ENCODE measurements around the gene POC1B. TPM values are rescaled to one million over a fixed set of nuclear protein-coding genes. Genes with fewer than 3 reads are reported as not detected.
A peak's percentile ranks its signal among the peaks of the same experiment; 100 is the strongest.

Gene POC1B
- total RNA-seq, result 24.8 and 25.5 TPM in 2 replicates

DNA sequence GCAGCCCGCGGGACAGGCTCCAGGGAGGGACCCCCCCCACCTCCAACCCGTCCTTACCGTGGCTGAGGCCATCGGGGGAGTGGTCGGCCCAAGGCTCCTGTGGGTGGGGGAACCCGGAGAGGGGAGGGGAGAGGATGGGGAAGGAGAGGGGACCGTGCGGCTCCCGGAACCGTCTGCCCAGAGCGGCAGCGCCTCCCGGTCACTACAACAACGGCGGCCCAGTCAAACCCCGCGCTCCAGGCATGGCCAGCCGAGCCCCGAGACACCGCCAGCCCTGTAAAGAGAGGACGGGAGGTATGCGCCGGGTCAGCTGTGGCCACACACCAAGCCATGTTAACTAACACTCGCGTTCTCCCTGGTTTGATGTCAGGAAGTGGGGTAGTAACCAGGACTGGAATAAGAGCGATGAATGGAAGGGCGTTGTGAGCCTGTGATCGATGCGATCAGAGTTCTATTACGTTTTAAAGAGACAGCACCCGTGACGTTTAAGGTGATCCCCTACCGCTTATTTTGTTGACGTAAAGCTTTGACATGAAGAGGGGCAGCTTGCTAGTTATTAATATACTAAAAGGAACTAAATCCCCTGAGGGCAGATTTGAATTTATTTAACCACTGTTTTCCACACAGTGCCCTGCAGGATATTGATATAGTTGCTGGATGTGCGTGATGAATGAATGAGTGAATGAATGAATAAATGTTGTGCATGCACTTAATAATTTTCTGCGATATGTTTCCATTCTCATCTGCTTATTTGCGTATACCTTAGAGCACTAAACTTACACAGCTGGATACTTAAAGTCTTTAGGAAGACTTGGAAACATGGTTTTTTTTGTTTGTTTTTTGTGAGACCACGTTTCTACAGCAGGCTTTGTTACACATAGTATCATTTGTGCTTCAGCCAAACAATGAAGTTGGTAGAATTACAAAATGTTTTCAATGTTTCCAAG, at the start of gene POC1B:
TSS of gene POC1B (minus strand) at position 224 of the 947 bp plus-strand sequence. CDS start at position 72, 152 bp downstream.
- H3K27me3 Mint-ChIP-seq (ENCODE audit: low read depth), result no peaks in the 10 kb centered on the region
- H3K4me1 Mint-ChIP-seq (ENCODE audit: low read depth), result peaks cover 58% of the 10 kb centered on the region
- peak; percentile 72 for DNase-seq (ENCODE audit: low spot score)
- intact Hi-C loops (cut with micrococcal nuclease), result loop anchor here (1.0 to 2.0 kb wide), 5 partner anchors 32 to 1384 kb away; partner anchors contain the start of genes CEP290, DUSP6 and TMTC3
- peaks cover 35% of the 10 kb centered on the region for H3K36me3 Mint-ChIP-seq (ENCODE audit: low read depth)
- peak within 1 kb of the TSS; percentile 99 for H3K27ac Mint-ChIP-seq
- H3K4me3 Mint-ChIP-seq (ENCODE audit: low read depth), result peak within 1 kb of the TSS; percentile 99
- no peaks in the 10 kb centered on the region for H3K9me3 Mint-ChIP-seq

- no peak overlapping the region for H3K4me3 Mint-ChIP-seq (ENCODE audit: low read depth)
- H3K4me1 Mint-ChIP-seq (ENCODE audit: low read depth), result peaks cover 21% of the 10 kb centered on the region
- H3K27ac Mint-ChIP-seq, result no peak overlapping the region
- H3K36me3 Mint-ChIP-seq (ENCODE audit: low read depth), result no peaks in the 10 kb centered on the region
- no peaks in the 10 kb centered on the region for H3K27me3 Mint-ChIP-seq (ENCODE audit: low read depth)
- intact Hi-C loops (cut with micrococcal nuclease), result no loop called here
- no peaks in the 10 kb centered on the region for H3K9me3 Mint-ChIP-seq
- DNase-seq (ENCODE audit: low spot score), result no peak
Observed at GRCh38 chr12:89575374-89575773, 49.5 kb upstream of the POC1B start.

- no peak overlapping the region for H3K27ac Mint-ChIP-seq
- no peaks in the 10 kb centered on the region for H3K36me3 Mint-ChIP-seq (ENCODE audit: low read depth)
- no peaks in the 10 kb centered on the region for H3K27me3 Mint-ChIP-seq (ENCODE audit: low read depth)
- no peak overlapping the region for H3K4me3 Mint-ChIP-seq (ENCODE audit: low read depth)
- no peaks in the 10 kb centered on the region for H3K9me3 Mint-ChIP-seq
- intact Hi-C loops (cut with micrococcal nuclease), result no loop called here
- peaks cover 26% of the 10 kb centered on the region for H3K4me1 Mint-ChIP-seq (ENCODE audit: low read depth)
- no peak for DNase-seq (ENCODE audit: low spot score)
Observed at GRCh38 chr12:89574736-89575208, 48.9 kb upstream of the POC1B start.

DNA sequence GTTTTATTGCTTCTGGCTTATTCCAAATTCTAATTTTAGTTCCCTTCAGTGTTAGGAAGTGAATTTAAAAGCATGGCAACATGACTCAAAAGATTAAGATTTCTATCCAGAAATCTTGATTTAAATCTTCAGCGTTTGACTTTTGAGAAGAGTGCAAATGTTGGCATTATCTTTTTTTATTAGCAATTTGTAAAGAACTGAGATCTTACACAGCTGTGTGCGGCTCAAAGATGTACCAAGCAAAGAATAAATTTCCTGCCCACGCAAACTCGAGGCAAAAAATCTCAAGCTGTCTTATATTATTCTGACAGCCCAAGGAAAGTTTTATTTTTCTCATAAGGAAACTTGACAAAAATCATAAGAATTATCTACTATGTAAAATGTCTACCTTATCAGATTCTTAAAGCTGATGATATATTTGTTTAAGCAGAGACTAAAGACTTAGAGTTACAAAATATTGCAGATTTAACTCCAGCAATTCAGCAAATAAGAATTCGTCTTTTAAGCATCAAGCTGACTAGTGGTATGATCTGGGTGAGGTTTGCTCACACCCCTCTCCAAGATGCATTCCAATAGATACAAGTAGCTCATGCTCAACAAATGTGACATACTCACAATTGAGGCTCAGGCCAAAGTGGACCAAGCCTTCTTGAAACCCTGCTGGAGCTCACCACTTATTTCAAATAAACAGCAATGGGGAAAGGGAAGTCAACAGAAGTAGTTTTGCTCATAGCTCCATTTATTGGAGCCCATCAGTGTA, 47.4 kb upstream of the POC1B start:
- no peaks in the 10 kb centered on the region for H3K9me3 Mint-ChIP-seq
- DNase-seq (ENCODE audit: low spot score), result no peak
- H3K27me3 Mint-ChIP-seq (ENCODE audit: low read depth), result no peaks in the 10 kb centered on the region
- H3K4me3 Mint-ChIP-seq (ENCODE audit: low read depth), result no peak overlapping the region
- H3K36me3 Mint-ChIP-seq (ENCODE audit: low read depth), result no peaks in the 10 kb centered on the region
- peaks cover 35% of the 10 kb centered on the region for H3K4me1 Mint-ChIP-seq (ENCODE audit: low read depth)
- intact Hi-C loops (cut with micrococcal nuclease), result no loop called here
- no peak overlapping the region for H3K27ac Mint-ChIP-seq

- intact Hi-C loops (cut with micrococcal nuclease), result no loop called here
- no peak overlapping the region for H3K27ac Mint-ChIP-seq
Observed at GRCh38 chr12:89571491-89572195, 45.8 kb upstream of the POC1B start.

GRCh38 chr12:89568484-89568883, 42.6 kb upstream of the POC1B start:
- no peak overlapping the region for H3K4me3 Mint-ChIP-seq (ENCODE audit: low read depth)
- DNase-seq (ENCODE audit: low spot score), result no peak
- H3K36me3 Mint-ChIP-seq (ENCODE audit: low read depth), result peaks cover 4% of the 10 kb centered on the region
- intact Hi-C loops (cut with micrococcal nuclease), result loop anchor here (5.0 to 10.0 kb wide), 3 partner anchors 94 to 686 kb away; no protein-coding TSS in a partner anchor
- peaks cover 3% of the 10 kb centered on the region for H3K27me3 Mint-ChIP-seq (ENCODE audit: low read depth)
- H3K27ac Mint-ChIP-seq, result no peak overlapping the region
- H3K4me1 Mint-ChIP-seq (ENCODE audit: low read depth), result peaks cover 42% of the 10 kb centered on the region
- H3K9me3 Mint-ChIP-seq, result no peaks in the 10 kb centered on the region

More at GRCh38 chr12:89571491-89572195, 45.8 kb upstream of the POC1B start:
- Mint-ChIP-seq H3K4me3 (ENCODE audit: low read depth) (no peak overlapping the region), H3K4me1 (ENCODE audit: low read depth) (peaks cover 43% of the 10 kb centered on the region), H3K9me3 (no peaks in the 10 kb centered on the region), H3K27me3 (ENCODE audit: low read depth) (no peaks in the 10 kb centered on the region), H3K36me3 (ENCODE audit: low read depth) (peaks cover 4% of the 10 kb centered on the region)
- no peak for DNase-seq (ENCODE audit: low spot score)

- peaks cover 42% of the 10 kb centered on the region for H3K4me1 Mint-ChIP-seq (ENCODE audit: low read depth)
Observed at GRCh38 chr12:89567691-89568239, 41.9 kb upstream of the POC1B start.

DNA sequence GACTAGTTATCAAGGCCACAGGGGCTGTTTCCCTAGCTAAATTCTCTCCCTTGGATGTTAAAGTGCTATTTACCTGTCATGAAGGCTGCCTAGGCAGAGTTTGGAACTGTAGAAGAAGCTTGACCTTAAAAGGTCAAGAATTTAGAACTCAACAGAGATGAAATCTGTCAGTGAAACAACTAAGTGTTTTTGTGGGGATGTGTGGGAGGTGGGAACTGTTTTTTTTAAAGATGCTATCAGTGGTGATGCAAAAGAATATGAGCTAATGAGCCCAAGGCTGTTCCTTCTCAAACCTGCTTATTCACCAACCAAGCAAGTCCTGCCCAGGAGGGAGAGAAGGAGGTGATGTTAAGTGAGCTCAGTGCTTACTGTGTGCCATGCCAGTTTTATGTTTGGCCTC, 40.8 kb upstream of the POC1B start:
- H3K36me3 Mint-ChIP-seq (ENCODE audit: low read depth), result peaks cover 4% of the 10 kb centered on the region
- peaks cover 3% of the 10 kb centered on the region for H3K27me3 Mint-ChIP-seq (ENCODE audit: low read depth)
- no peak overlapping the region for H3K4me3 Mint-ChIP-seq (ENCODE audit: low read depth)
- H3K4me1 Mint-ChIP-seq (ENCODE audit: low read depth), result peaks cover 41% of the 10 kb centered on the region
- no peak for DNase-seq (ENCODE audit: low spot score)
- intact Hi-C loops (cut with micrococcal nuclease), result loop anchor here (2.0 to 10.0 kb wide), 7 partner anchors 24 to 688 kb away; partner anchors contain the start of gene ATP2B1
- H3K27ac Mint-ChIP-seq, result peak overlapping the region; percentile 56
- no peaks in the 10 kb centered on the region for H3K9me3 Mint-ChIP-seq

More at GRCh38 chr12:89567691-89568239, 41.9 kb upstream of the POC1B start:
- no peak overlapping the region for H3K4me3 Mint-ChIP-seq (ENCODE audit: low read depth)
- DNase-seq (ENCODE audit: low spot score), result no peak
- no peaks in the 10 kb centered on the region for H3K9me3 Mint-ChIP-seq
- intact Hi-C loops (cut with micrococcal nuclease), result loop anchor here (2.0 to 10.0 kb wide), 7 partner anchors 25 to 687 kb away; partner anchors contain the start of gene ATP2B1
- no peak overlapping the region for H3K27ac Mint-ChIP-seq
- H3K27me3 Mint-ChIP-seq (ENCODE audit: low read depth), result peaks cover 3% of the 10 kb centered on the region
- H3K36me3 Mint-ChIP-seq (ENCODE audit: low read depth), result peaks cover 4% of the 10 kb centered on the region

GRCh38 chr12:89565002-89565401, 39.2 kb upstream of the POC1B start:
- H3K27me3 Mint-ChIP-seq (ENCODE audit: low read depth), result peaks cover 3% of the 10 kb centered on the region
- no peak overlapping the region for H3K27ac Mint-ChIP-seq
- H3K4me1 Mint-ChIP-seq (ENCODE audit: low read depth), result peaks cover 30% of the 10 kb centered on the region
- intact Hi-C loops (cut with micrococcal nuclease), result loop anchor here (5.0 to 10.0 kb wide), 3 partner anchors 97 to 690 kb away; no protein-coding TSS in a partner anchor
- no peak for DNase-seq (ENCODE audit: low spot score)
- no peaks in the 10 kb centered on the region for H3K9me3 Mint-ChIP-seq
- H3K4me3 Mint-ChIP-seq (ENCODE audit: low read depth), result no peak overlapping the region
- peaks cover 4% of the 10 kb centered on the region for H3K36me3 Mint-ChIP-seq (ENCODE audit: low read depth)

DNA sequence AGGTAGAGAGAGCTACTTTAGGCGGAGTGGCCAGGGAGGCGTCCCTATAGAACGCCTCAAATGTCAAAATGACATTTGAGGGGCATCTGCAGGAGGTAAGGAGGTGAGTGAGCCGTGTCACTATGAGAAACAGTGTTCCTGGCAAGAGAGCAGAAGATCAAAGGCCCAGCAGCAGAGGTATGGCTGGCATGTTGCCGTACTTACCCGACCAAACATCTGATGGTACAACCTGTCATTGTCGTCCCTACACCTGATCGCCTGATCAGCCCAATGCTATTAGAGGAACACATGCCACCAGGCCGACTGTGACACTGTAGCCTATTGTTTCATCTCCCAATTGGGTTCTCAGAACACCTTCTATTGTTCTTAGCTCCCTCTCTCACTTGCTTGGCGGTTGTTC, 33.9 kb upstream of the POC1B start:
- no peak overlapping the region for H3K4me3 Mint-ChIP-seq (ENCODE audit: low read depth)
- peaks cover 5% of the 10 kb centered on the region for H3K27me3 Mint-ChIP-seq (ENCODE audit: low read depth)
- DNase-seq (ENCODE audit: low spot score), result no peak
- no peak overlapping the region for H3K27ac Mint-ChIP-seq
- intact Hi-C loops (cut with micrococcal nuclease), result loop anchor here (10.0 kb wide), 1 partner anchor 695 kb away; no protein-coding TSS in a partner anchor
- no peaks in the 10 kb centered on the region for H3K9me3 Mint-ChIP-seq
- peaks cover 4% of the 10 kb centered on the region for H3K4me1 Mint-ChIP-seq (ENCODE audit: low read depth)
- no peaks in the 10 kb centered on the region for H3K36me3 Mint-ChIP-seq (ENCODE audit: low read depth)

DNA sequence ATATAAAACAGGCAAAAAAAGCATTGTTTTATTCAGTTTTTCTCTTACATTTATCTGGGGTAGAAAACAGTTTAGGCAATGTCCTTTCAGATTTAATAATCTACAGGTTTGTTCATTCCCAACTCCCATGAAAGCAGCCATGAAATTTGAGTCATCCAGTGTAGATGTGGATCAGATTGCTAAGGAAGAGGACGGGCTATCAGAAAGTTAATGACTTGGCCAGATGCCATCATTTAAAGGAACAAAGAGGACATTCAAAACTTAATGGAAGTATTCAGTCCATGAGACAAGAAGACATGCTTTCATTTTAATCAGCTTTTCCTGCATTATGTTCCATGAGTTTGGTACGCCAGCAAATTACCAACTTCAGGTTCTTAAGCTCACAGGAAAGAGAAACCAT, 31.1 kb upstream of the POC1B start:
- Mint-ChIP-seq H3K27me3 (ENCODE audit: low read depth) (peaks cover 2% of the 10 kb centered on the region), H3K36me3 (ENCODE audit: low read depth) (no peaks in the 10 kb centered on the region), H3K9me3 (no peaks in the 10 kb centered on the region), H3K27ac (no peak overlapping the region), H3K4me1 (ENCODE audit: low read depth) (peaks cover 2% of the 10 kb centered on the region), H3K4me3 (ENCODE audit: low read depth) (no peak overlapping the region)
- no peak for DNase-seq (ENCODE audit: low spot score)
- intact Hi-C loops (cut with micrococcal nuclease), result no loop called here

- no peak overlapping the region for H3K4me3 Mint-ChIP-seq (ENCODE audit: low read depth)
- H3K9me3 Mint-ChIP-seq, result no peaks in the 10 kb centered on the region
- no peak for DNase-seq (ENCODE audit: low spot score)
- no peaks in the 10 kb centered on the region for H3K4me1 Mint-ChIP-seq (ENCODE audit: low read depth)
- intact Hi-C loops (cut with micrococcal nuclease), result no loop called here
- no peak overlapping the region for H3K27ac Mint-ChIP-seq
- H3K27me3 Mint-ChIP-seq (ENCODE audit: low read depth), result no peaks in the 10 kb centered on the region
- no peaks in the 10 kb centered on the region for H3K36me3 Mint-ChIP-seq (ENCODE audit: low read depth)
Observed at GRCh38 chr12:89552376-89552775, 26.5 kb upstream of the POC1B start.

Data from activated T-helper 2 cell treated with anti-CD3 and anti-CD28 coated beads, Interferon-gamma antibody, Interleukin-2, Interleukin-4, amounts not matched to agents 10 μg/mL and 5 μg/mL and 100 μg/mL, durations not matched to agents 14 hours and 24 hours and 36 hours (primary cell).